GM12878 (cell line): Measurements from ENCODE around the gene INPP5D. TPM values are rescaled to one million over a fixed set of nuclear protein-coding genes. Genes with fewer than 3 reads are reported as not detected.

Experiments
- ATF3 ChIP-seq: IDR thresholded peaks from 2 replicates; pipeline ENCODE4 v1.6.1; 2011; ENCODE audit warnings: low read depth, mild to moderate bottlenecking, low read length, moderate library complexity, borderline replicate concordance; ENCODE audit errors: extremely low read depth
- BRCA1 ChIP-seq: IDR thresholded peaks from 2 replicates; pipeline ENCODE4 v1.6.1; 2011; ENCODE audit warnings: low read depth, low read length, improper control_type of control experiment
- CHD1 ChIP-seq: IDR thresholded peaks from 2 replicates; pipeline ENCODE4 v1.6.1; 2012; ENCODE audit warnings: low read depth, low read length, improper control_type of control experiment
- CREM ChIP-seq: IDR thresholded peaks from 2 replicates; pipeline ENCODE4 v1.6.1; 2014; ENCODE audit warnings: antibody characterized with exemption, low read depth
- EGR1 ChIP-seq, 2 experiments: IDR thresholded peaks; 1 replicate in 1 of 2; 2 replicates in 1 of 2; pipeline ENCODE4 v1.6.1; 2011 to 2012; ENCODE audit warnings: low read depth in 2 of 2, low read length in 2 of 2, borderline replicate concordance in 1 of 2, mild to moderate bottlenecking in 1 of 2, moderate library complexity in 1 of 2
- FOXK2 ChIP-seq: fragments of 450-650 bp; IDR thresholded peaks from 2 replicates; pipeline ENCODE4 v1.6.1; 2017; ENCODE audit warnings: mild to moderate bottlenecking, moderate library complexity
- GATAD2B ChIP-seq: fragments of 450-650 bp; conservative IDR thresholded peaks from 2 replicates; pipeline ENCODE4 v1.6.1; 2017; ENCODE audit warnings: low read depth, mild to moderate bottlenecking, moderate library complexity
- HSF1 ChIP-seq: fragments of 150-350 bp; IDR thresholded peaks from 2 replicates; pipeline ENCODE4 v1.6.1; 2014; ENCODE audit warnings: mild to moderate bottlenecking, low read depth, low read length
- KDM1A ChIP-seq: fragments of 200-600 bp; sonication (generic); IDR thresholded peaks from 2 replicates; pipeline ENCODE4 v1.6.1; 2016; ENCODE audit warnings: borderline replicate concordance
- LARP7 ChIP-seq: fragments of 450-650 bp; IDR thresholded peaks from 2 replicates; pipeline ENCODE4 v1.6.1; 2017; ENCODE audit warnings: mild to moderate bottlenecking
- NFIC ChIP-seq: IDR thresholded peaks from 2 replicates; pipeline ENCODE4 v1.6.1; 2012; ENCODE audit warnings: low read depth, mild to moderate bottlenecking, inconsistent platforms, low read length, moderate library complexity
- POLR2AphosphoS5 ChIP-seq: IDR thresholded peaks from 2 replicates; pipeline ENCODE4 v1.6.1; 2011; ENCODE audit warnings: mild to moderate bottlenecking, low read length, inconsistent platforms
- PRDM15 ChIP-seq: fragments of 450-650 bp; formaldehyde crosslinking; IDR thresholded peaks from 2 replicates; pipeline ENCODE4 v1.4.0; 2020; ENCODE audit warnings: mild to moderate bottlenecking, moderate library complexity
- RFX5 ChIP-seq: IDR thresholded peaks from 2 replicates; pipeline ENCODE4 v1.6.1; 2011; ENCODE audit warnings: low read depth, low read length, improper control_type of control experiment
- USF1 ChIP-seq: IDR thresholded peaks from 2 replicates; pipeline ENCODE4 v1.6.1; 2011; ENCODE audit warnings: borderline replicate concordance, low read depth, mild to moderate bottlenecking, moderate library complexity, mixed read lengths, low read length; ENCODE audit not compliant: insufficient read depth; ENCODE audit errors: extremely low read length
- ZNF24 ChIP-seq: fragments of 450-650 bp; IDR thresholded peaks from 2 replicates; pipeline ENCODE4 v1.6.1; 2017; ENCODE audit warnings: antibody characterized with exemption, mild to moderate bottlenecking
- ZNF622 ChIP-seq: fragments of 450-650 bp; IDR thresholded peaks from 2 replicates; pipeline ENCODE4 v1.6.1; 2017; ENCODE audit warnings: mild to moderate bottlenecking, inconsistent platforms
- polyA plus RNA-seq, 11 experiments: library from polyadenylated mRNA; depleted of rRNA in 4 of 11; unstranded in 6 of 11; stranded (reverse) in 5 of 11; fragments of >200 nt; fragmentation: Nextera tagmentation in 4 of 11; fragmentation: Illumina TruSeq in 1 of 11; extraction: Ambion mirVana in 4 of 11; extraction: Trizol in 1 of 11; gene quantifications; 1 replicate in 1 of 11; 2 replicates in 10 of 11; pipeline versions ENCODE4 v1.2.1 to v1.2.3, GENCODE V29; 2011 to 2016; ENCODE audit warnings: inconsistent platforms in 2 of 11, missing spikeins in 2 of 11, low read depth in 1 of 11
- total RNA-seq, 4 experiments: library from RNA; depleted of rRNA in 3 of 4; stranded (reverse); fragments of >200 nt in 3 of 4; fragmentation: Illumina TruSeq in 1 of 4; extraction: Trizol in 1 of 4; gene quantifications; 2 replicates each; pipeline versions ENCODE4 v1.2.1 to v1.2.3, GENCODE V29; 2013 to 2021
- TF ChIP-seq, protein P1 (sequence below): fragments of 150-350 bp; IDR thresholded peaks from 2 replicates; pipeline ENCODE4 v1.6.1; 2016; ENCODE audit warnings: low read depth, low read length

Gene INPP5D
- total and polyA plus RNA-seq, 10 of the 15 experiments (the other 5 are each of a cell fraction or from before 2014, with no cell fraction given) = 11.8 to 139 (median 88.8) TPM

- TF ChIP-seq HSF1 (no peak), ATF3 (no peak), NFIC (peak; percentile 60; the same call in 1 of the 2 replicates), GATAD2B (peak; percentile 71; the same call in 1 of the 2 replicates), CREM (no peak), ZNF24 (no peak), RFX5 (no peak), ZNF622 (no peak), EGR1 (IDR thresholded peaks at IDR 0.05; ENCODE audit: borderline replicate concordance in 1 of 2, low read depth in 2 of 2, low read length in 2 of 2) (no peak), USF1 (no peak), LARP7 (no peak), BRCA1 (no peak), PRDM15 (no peak), KDM1A (peak; percentile 94; the same call in 1 of the 2 replicates), FOXK2 (no peak), POLR2AphosphoS5 (0 out of 2 replicates have a peak, but pooled peaks have one; percentile 34), CHD1 (no peak)
- TF ChIP-seq, protein P1, sequence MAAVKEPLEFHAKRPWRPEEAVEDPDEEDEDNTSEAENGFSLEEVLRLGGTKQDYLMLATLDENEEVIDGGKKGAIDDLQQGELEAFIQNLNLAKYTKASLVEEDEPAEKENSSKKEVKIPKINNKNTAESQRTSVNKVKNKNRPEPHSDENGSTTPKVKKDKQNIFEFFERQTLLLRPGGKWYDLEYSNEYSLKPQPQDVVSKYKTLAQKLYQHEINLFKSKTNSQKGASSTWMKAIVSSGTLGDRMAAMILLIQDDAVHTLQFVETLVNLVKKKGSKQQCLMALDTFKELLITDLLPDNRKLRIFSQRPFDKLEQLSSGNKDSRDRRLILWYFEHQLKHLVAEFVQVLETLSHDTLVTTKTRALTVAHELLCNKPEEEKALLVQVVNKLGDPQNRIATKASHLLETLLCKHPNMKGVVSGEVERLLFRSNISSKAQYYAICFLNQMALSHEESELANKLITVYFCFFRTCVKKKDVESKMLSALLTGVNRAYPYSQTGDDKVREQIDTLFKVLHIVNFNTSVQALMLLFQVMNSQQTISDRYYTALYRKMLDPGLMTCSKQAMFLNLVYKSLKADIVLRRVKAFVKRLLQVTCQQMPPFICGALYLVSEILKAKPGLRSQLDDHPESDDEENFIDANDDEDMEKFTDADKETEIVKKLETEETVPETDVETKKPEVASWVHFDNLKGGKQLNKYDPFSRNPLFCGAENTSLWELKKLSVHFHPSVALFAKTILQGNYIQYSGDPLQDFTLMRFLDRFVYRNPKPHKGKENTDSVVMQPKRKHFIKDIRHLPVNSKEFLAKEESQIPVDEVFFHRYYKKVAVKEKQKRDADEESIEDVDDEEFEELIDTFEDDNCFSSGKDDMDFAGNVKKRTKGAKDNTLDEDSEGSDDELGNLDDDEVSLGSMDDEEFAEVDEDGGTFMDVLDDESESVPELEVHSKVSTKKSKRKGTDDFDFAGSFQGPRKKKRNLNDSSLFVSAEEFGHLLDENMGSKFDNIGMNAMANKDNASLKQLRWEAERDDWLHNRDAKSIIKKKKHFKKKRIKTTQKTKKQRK = no peak
Measured at GRCh38 chr2:233142355-233142897, 82.3 kb downstream of the INPP5D start (continued).
